Measurements from ENCODE around the gene ZSCAN5A.
"Not testable (repeated sequence)": the region's sequence is repeated elsewhere in the genome, so short reads cannot be mapped to it uniquely, and the experiment has no call there.

Gene ZSCAN5A

DNA sequence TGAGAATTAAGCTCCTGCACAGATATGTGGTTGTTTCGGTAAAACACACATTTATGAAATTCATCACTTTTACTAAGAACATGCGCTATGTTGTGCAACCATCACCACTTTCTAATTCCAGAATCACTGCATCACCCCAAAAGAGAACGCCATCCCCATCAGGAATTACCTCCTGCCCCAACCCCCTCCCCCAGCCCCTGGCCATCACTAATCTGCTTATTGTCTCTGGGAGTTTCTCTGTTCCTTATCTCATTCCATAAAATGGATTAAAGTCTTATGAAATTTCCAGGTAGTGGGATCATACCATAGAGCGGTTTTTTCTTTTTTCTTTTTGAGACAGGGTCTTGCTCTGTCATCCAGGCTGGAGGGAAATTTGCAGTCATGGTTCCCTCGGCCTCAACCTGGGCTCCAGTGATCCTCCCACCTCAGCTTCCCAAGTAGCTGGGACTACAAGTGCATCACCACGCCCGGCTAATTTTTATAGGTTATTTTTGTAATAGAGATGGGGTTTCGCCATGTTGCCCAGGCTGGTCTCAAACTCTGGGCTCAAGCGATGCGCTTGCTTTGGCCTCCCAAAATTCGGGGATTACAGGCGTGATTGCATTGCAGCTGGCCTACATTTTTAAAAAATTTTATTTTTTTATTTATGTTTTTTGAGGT, 120.5 kb downstream of the ZSCAN5A start:
- no peak for DNase-seq (ENCODE audit: extremely low read depth, low read depth)
- TF ChIP-seq, protein P1, sequence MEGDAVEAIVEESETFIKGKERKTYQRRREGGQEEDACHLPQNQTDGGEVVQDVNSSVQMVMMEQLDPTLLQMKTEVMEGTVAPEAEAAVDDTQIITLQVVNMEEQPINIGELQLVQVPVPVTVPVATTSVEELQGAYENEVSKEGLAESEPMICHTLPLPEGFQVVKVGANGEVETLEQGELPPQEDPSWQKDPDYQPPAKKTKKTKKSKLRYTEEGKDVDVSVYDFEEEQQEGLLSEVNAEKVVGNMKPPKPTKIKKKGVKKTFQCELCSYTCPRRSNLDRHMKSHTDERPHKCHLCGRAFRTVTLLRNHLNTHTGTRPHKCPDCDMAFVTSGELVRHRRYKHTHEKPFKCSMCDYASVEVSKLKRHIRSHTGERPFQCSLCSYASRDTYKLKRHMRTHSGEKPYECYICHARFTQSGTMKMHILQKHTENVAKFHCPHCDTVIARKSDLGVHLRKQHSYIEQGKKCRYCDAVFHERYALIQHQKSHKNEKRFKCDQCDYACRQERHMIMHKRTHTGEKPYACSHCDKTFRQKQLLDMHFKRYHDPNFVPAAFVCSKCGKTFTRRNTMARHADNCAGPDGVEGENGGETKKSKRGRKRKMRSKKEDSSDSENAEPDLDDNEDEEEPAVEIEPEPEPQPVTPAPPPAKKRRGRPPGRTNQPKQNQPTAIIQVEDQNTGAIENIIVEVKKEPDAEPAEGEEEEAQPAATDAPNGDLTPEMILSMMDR (IDR thresholded peaks at IDR 0.05; ENCODE audit: low read depth, low read length): no peak

DNA sequence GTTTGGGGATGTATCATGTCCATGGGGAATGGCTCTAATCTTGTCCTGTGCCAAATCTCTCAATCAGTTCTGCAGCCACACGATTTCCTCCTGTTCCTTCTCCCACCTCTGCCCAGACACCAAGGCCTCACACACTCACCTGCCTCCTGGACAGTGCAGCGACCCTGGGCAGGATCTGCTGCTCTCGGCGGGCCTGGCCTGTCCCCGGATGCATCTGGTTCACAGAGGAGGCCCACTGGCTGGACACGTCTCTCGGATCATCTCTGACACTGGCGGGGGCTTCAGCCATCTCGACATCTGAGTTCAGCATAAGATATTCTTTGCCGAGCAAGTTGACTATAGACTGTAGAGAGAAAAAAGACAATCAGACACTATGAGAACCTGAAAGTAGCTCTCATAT, 122.9 kb downstream of the ZSCAN5A start:
- TF ChIP-seq, protein P1 (IDR thresholded peaks at IDR 0.05; ENCODE audit: low read depth, low read length): no peak
- DNase-seq (ENCODE audit: extremely low read depth, low read depth): no peak

DNA sequence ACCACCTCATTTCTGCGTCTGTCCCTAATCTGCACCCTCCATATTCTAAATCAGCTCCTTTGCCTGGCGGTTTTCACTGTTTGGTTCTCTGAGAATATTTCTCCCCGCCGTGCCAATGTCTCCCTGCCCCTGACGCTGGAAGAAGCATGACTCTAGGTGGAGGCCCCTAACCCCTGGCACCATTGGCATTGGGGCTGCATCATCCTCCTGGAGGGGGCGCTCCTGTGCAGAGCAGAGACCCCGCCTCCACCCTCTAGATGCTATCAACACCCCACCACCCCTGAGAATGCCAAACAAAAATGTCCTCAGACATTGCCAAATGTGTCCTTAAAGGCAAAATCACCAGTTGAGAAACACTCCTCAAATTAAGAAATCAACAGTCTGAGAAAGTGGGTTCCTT, 123.5 kb downstream of the ZSCAN5A start:
- no peak for DNase-seq (ENCODE audit: extremely low read depth, low read depth)
- TF ChIP-seq, protein P1 (IDR thresholded peaks at IDR 0.05; ENCODE audit: low read depth, low read length): no peak

DNA sequence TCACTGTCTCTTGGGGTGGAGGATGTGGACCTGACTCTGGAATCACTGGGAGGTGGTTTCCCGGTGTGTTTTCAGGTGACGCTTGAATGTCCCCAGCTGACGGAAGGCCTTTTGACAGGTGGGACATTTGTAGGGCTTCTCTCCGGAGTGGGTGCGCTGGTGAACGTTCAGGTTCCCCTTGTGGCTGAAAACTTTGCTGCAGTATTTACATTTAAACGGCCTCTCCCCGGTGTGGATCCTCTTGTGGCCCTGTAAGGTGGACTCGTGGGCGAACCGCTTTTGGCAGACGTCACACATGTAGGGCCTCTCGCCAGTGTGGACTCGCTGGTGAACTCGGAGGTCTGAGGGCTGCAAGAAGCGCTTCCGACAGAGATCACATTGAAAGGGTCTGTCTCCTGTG, 124.9 kb downstream of the ZSCAN5A start:
- TF ChIP-seq, protein P1 (IDR thresholded peaks at IDR 0.05; ENCODE audit: low read depth, low read length): no peak
- DNase-seq (ENCODE audit: extremely low read depth, low read depth): no peak

- DNase-seq (ENCODE audit: extremely low read depth, low read depth): no peak
- TF ChIP-seq, protein P1 (IDR thresholded peaks at IDR 0.05; ENCODE audit: low read depth, low read length): no peak
Measured at GRCh38 chr19:56177564-56178243, 136.9 kb downstream of the ZSCAN5A start.

GRCh38 chr19:56176881-56177280, 137.8 kb downstream of the ZSCAN5A start:
- TF ChIP-seq, protein P1 (IDR thresholded peaks at IDR 0.05; ENCODE audit: low read depth, low read length): no peak
- no peak for DNase-seq (ENCODE audit: extremely low read depth, low read depth)

DNA sequence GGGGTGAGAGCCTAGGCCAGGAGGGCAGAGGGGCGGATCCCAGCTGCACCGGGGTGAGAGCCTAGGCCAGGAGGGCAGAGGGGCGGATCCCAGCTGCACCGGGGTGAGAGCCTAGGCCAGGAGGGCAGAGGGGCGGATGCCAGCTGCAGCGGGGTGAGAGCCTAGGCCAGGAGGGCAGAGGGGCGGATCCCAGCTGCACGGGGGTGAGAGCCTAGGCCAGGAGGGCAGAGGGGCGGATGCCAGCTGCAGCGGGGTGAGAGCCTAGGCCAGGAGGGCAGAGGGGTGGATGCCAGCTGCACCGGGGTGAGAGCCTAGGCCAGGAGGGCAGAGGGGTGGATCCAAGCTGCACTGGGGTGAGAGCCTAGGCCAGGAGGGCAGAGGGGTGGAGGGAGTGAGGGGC, 138.3 kb downstream of the ZSCAN5A start:
- not testable (repeated sequence) for DNase-seq (ENCODE audit: extremely low read depth, low read depth)

GRCh38 chr19:56175861-56176307, 138.8 kb downstream of the ZSCAN5A start, which contains the start of gene GALP:
TSS of gene GALP (plus strand) at chr19:56176008. CDS start at chr19:56177109, 1,101 bp downstream.
- not testable (repeated sequence) for DNase-seq (ENCODE audit: extremely low read depth, low read depth)
